ENCODE data around the gene DCT.

DNA sequence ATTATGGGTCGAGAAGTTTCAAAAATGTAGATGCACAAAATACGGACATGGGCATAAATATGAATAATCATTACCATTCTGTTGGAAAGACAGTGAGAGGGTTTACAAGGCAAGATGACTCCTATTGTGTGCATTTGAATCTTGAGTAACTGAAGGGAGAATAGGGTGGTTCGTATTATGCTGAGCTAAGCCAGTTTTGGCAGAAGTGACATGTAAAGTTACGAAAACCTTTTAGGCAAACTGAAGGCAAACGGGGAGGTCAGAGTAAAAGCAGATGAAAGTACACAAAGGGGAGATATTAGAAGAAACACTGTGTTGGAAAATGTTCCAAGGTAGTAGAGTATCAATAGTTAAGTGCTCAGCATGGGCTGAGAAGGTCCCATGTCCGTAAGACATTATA lies 16.8 kb downstream of the DCT start:
- TF ChIP-seq POLR2A (IDR thresholded peaks at IDR 0.05) = no peak
- TF ChIP-seq, protein P1, sequence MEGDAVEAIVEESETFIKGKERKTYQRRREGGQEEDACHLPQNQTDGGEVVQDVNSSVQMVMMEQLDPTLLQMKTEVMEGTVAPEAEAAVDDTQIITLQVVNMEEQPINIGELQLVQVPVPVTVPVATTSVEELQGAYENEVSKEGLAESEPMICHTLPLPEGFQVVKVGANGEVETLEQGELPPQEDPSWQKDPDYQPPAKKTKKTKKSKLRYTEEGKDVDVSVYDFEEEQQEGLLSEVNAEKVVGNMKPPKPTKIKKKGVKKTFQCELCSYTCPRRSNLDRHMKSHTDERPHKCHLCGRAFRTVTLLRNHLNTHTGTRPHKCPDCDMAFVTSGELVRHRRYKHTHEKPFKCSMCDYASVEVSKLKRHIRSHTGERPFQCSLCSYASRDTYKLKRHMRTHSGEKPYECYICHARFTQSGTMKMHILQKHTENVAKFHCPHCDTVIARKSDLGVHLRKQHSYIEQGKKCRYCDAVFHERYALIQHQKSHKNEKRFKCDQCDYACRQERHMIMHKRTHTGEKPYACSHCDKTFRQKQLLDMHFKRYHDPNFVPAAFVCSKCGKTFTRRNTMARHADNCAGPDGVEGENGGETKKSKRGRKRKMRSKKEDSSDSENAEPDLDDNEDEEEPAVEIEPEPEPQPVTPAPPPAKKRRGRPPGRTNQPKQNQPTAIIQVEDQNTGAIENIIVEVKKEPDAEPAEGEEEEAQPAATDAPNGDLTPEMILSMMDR (IDR thresholded peaks at IDR 0.05 in 8 of 11, conservative IDR thresholded peaks at IDR 0.05 in 3 of 11) = no peak
